Hematopoietic multipotent progenitor cell treated with erythropoietin and hydrocortisone succinate and interleukin-3 and kit ligand, for 15 days (in vitro differentiated cells): ENCODE results near the gene CLIC5.
"Not testable (repeated sequence)": the region's sequence is repeated elsewhere in the genome, so short reads cannot be mapped to it uniquely, and the experiment has no call there.

ENCODE experiments used
- DNase-seq: peaks from one replicate; pipeline ENCODE4 v3.0.0-alpha.2; 2015; ENCODE audit warnings: low spot score

Gene CLIC5

GRCh38 chr6:45926423-45926822 lies 89.2 kb downstream of the CLIC5 start:
- not testable (repeated sequence) for DNase-seq

- no peak for DNase-seq
Observed at GRCh38 chr6:45924763-45925342, 90.8 kb downstream of the CLIC5 start.

GRCh38 chr6:45923831-45924391 lies 91.7 kb downstream of the CLIC5 start:
- no peak for DNase-seq

GRCh38 chr6:45922728-45923351 lies 92.8 kb downstream of the CLIC5 start:
- DNase-seq: no peak

GRCh38 chr6:45921691-45922281 lies 93.9 kb downstream of the CLIC5 start:
- DNase-seq: no peak

- DNase-seq: no peak
Observed at GRCh38 chr6:45920819-45921511, 94.7 kb downstream of the CLIC5 start.

DNA sequence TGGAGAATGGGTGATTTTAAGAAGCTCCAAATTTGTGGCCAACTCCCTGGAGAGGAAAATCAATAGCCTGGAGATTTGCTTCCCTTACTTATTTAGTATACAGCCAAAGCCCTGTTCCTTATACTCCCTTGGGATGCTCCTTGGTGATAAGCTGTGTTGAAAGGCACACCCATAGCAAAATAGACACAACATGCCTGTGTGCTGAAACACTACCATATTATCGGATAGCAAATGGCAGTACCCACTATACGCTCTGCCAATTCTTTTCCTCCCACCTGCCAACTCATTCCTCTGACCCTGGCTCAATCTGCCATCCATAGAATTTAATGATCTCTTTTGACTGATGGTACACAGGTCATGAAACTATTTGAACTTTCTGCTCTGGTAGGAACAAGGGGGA lies 98.2 kb downstream of the CLIC5 start:
- no peak for DNase-seq

DNA sequence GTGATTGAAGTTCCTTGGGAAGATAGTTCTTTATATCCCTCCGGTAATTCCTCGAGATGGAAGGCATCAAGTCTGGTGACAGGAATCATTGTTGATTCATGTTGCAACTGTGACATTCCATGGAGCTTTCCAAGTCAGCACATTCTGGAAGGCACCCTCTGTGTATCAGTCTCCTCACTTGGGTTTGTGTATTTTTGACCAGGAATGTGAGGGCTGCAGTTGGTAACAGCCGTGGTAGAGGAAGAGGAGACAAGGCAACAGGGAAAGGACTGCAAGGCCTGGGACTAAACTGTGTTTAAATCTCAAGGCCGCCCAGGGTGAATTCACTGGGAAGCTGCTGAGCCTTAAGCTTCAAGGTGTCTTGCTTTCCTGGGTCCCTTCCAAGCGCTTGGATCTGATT lies 99.0 kb downstream of the CLIC5 start:
- DNase-seq: no peak

DNA sequence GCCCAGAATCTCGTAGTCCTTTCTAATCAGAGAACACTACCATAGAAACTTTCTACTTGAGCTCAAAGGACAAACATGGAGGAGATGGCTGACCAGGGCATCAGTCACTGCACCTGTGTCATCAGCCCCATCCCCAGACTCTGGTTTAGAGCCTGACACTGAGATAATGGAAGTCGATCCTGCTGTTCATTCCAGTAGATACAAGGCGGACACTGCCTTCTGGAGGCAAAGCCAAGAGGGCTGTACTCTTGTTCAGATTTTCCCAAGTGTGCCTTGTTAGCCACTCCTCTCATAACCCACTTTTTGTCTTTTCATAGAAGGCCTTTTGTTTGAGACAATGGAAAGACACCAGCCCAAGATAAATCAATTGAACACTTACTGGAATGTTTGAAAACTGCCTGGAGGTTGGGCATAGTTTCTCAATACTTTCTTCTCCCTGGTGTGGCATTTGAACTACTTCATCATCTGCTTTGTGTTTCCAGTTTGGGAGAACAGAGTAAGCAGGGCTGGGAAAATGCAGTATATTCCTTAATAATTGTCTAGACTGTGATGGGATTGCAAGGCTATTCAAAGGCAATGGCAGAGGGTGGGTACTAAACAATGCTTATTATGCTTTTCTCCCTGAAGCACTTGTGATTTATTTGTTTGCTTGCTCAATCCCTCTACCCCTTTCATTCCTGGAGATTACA lies 99.7 kb downstream of the CLIC5 start:
- no peak for DNase-seq

DNA sequence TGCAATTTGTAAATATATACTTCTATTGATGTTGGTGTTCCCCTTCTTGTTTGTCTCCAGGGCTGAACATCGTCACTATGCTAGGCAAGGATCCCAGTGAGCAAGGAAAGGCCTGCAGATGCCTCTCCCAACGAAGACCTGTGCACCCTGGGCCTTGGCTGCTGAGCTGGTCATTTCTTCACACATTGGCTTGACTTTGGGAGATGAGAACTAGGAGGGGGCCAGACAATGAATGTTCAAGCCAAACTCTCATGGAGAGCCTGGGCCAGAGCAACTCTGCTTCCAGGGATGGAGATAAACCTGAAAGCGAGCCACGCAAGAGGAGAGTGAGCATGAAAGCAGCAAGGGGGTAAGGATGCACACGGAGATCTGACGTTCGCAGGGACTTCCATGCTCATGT lies 104.0 kb downstream of the CLIC5 start:
- DNase-seq: no peak

GRCh38 chr6:45903959-45904358 lies 111.7 kb downstream of the CLIC5 start:
- DNase-seq: no peak

DNA sequence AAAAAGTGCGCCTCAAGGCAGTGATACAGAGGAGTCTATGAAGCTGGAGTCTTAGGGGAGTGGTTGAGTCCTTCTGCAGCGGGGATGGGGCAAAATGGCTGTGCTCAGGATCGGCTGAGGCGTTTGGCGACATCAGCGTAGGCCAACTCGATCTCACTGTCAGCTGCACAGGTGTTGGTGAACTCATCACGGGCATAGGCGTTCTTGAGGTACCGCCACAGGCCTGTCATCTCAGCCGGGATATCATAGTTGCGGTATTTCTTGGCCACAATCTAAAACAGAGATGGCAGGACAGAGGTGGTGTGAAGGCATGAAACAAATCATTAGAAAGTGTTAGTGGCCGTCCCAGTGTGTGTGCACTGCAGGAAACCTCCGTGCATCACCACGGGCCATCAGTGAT lies 112.7 kb downstream of the CLIC5 start:
- DNase-seq: no peak

GRCh38 chr6:45901767-45902650 lies 113.7 kb downstream of the CLIC5 start:
- DNase-seq: no peak

GRCh38 chr6:45900808-45901752 lies 114.6 kb downstream of the CLIC5 start:
- no peak for DNase-seq

DNA sequence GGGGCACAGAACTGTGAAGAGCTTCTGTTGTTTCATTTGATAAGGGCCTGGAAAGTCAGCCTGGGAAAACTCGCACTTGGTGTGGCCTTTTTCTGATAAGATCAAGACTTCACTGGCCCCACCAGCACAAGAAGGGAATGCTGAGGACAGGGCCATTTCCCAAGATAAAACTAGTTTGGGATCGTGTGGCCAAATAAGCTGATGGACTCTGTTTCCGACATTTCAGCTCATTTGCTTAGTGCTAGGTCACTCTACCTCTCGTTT lies 116.0 kb downstream of the CLIC5 start:
- no peak for DNase-seq

DNA sequence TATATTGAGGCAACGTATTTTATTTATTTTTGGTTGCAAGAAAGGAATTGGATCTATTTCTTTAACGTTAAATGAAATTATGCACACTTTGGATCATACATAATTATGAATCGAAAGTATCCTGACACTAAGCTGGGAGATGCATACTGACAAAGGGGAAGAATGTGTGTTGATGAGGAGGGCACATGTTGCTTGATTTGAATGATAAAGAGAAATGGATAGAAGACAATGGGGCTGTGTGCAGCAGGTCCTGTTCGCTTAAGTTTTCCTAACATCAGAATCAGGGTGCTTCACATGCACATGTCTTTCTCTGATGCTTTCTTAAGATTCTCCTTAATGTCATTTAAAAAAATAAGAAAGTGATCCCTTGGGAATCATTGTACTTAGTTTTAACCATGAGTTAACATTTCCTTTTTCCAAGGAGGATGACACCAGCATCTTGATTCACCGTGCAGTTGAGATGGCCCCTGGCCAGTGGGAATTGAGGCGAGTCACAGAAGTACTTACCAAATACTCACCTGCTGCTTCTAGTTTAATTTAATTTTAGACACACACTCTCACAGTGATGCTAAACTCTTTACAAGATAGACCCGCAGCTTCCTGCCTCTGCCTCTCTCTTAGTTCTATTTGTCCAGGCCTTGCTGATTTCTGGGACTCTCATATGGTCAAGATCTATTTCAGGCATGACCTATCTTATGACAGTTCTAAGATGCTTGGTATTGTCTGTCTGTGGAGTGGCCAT lies 116.5 kb downstream of the CLIC5 start:
- DNase-seq: no peak

DNA sequence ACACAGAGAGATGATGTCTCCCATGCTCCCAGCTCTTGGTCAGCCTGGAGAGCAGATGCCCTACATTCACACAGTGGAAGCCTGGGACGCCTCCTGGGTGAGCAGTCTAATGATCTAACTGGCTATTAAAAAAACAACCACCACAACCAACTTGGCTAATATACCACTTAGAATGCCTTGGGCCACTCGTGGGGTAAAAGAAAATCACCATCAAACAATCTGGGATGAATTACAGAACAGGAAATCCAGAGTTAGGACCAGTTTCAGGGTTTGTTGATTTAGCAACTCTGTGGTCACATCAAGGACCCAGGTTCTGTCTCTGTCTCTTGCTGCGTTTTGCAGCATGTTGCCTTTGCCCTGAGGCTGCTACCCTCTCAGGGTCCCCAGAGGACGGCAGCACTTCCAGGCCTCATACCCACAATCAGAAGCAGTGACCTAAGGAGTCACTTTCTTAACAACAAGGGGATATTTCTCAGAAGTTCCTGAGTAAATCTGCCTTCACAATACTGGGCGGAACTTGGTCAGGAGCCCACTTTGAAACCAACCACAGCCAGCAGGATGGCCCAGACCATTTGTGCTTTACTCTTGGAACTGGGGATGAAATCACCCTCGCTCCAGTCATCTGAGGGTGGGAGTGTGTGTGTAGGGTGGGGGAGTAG lies 118.7 kb downstream of the CLIC5 start:
- no peak for DNase-seq

- DNase-seq: no peak
Observed at GRCh38 chr6:45895569-45895968, 120.1 kb downstream of the CLIC5 start.

GRCh38 chr6:45892696-45893245 lies 122.9 kb downstream of the CLIC5 start:
- no peak for DNase-seq
